T-cell (primary cell): ENCODE data around the gene SRGAP2C. TPM values are rescaled to one million over a fixed set of nuclear protein-coding genes. Genes with fewer than 3 reads are reported as not detected.
"Not testable (repeated sequence)": the region's sequence is repeated elsewhere in the genome, so short reads cannot be mapped to it uniquely, and the experiment has no call there.

Experiments
- ATAC-seq, 4 experiments: fragments of 200-7000 bp in 3 of 4; fragments of 150-1000 bp in 1 of 4; cut with Tn5 transposase; replicated peaks in 1 of 4; 1 replicate in 3 of 4; 2 replicates in 1 of 4; pipeline ENCODE4 v1.10.0; 2021; ENCODE audit warnings: moderate library complexity in 3 of 4, mild to moderate bottlenecking in 2 of 4, moderate number of reproducible peaks in 1 of 4
- CTCF ChIA-PET, 2 donors: fragments of 300-600 bp; sonication (Branson Sonifier 250); formaldehyde crosslinking; loops; one replicate each; lab custom pipeline; 2022; ENCODE audit warnings: antibody characterized with exemption in 2 of 2; lab: Charles Lee
- POLR2A ChIA-PET, 2 donors: fragments of 300-600 bp; sonication (Branson Sonifier 250); formaldehyde crosslinking; loops; one replicate each; lab custom pipeline; 2022; ENCODE audit warnings: antibody characterized with exemption in 2 of 2; lab: Charles Lee
- DNase-seq, 35 experiments: peaks; one replicate each; pipeline versions ENCODE4 v3.0.0 to v3.0.0-alpha.2; 2013 to 2023
- H3K27ac ChIP-seq: one replicate; pipeline ENCODE4 v1.5.1; 2013; ENCODE audit warnings: low read length
- H3K27me3 ChIP-seq, 2 experiments: replicated peaks in 1 of 2; 1 replicate in 1 of 2; 2 replicates in 1 of 2; pipeline versions ENCODE4 v1.6.1 to v1.7.0; 2013; ENCODE audit warnings: low read length in 1 of 2, mixed read lengths in 1 of 2; ENCODE audit not compliant: control insufficient read depth in 2 of 2, insufficient read depth in 2 of 2; ENCODE audit errors: extremely low read depth in 1 of 2
- H3K36me3 ChIP-seq, 2 donors: 1 replicate in 1 of 2; 2 replicates in 1 of 2; pipeline versions ENCODE4 v1.6.1 to v1.7.0; 2013; ENCODE audit warnings: low read length in 1 of 2; ENCODE audit not compliant: control insufficient read depth in 2 of 2, insufficient read depth in 1 of 2; ENCODE audit errors: extremely low read depth in 1 of 2
- H3K4me1 ChIP-seq, 2 experiments: 1 replicate in 1 of 2; 2 replicates in 1 of 2; pipeline versions ENCODE4 v1.6.1 to v1.7.0; 2013; ENCODE audit warnings: low read length in 2 of 2, mixed read lengths in 1 of 2; ENCODE audit not compliant: insufficient read depth in 2 of 2, control insufficient read depth in 1 of 2; ENCODE audit errors: extremely low read depth in 1 of 2
- H3K4me3 ChIP-seq, 2 donors: 1 replicate in 1 of 2; 2 replicates in 1 of 2; pipeline versions ENCODE4 v1.5.1 to v1.7.0; 2013; ENCODE audit warnings: mild to moderate bottlenecking in 2 of 2, low read length in 1 of 2, moderate library complexity in 1 of 2; ENCODE audit not compliant: control insufficient read depth in 1 of 2; ENCODE audit errors: extremely low read depth in 1 of 2
- H3K9me3 ChIP-seq: 2 replicates; pipeline ENCODE4 v1.7.0; 2013
- H3K27ac Mint-ChIP-seq, 2 donors: one replicate each; pipeline ENCODE4 v1.8.0; 2020 to 2021; ENCODE audit warnings: mild to moderate bottlenecking in 2 of 2, mixed read lengths in 2 of 2
- H3K27me3 Mint-ChIP-seq, 2 donors: one replicate each; pipeline ENCODE4 v1.8.0; 2021 to 2022; ENCODE audit warnings: mixed read lengths in 2 of 2
- H3K36me3 Mint-ChIP-seq: one replicate; pipeline ENCODE4 v1.8.0; 2021; ENCODE audit warnings: mixed read lengths
- H3K4me1 Mint-ChIP-seq, 3 donors: one replicate each; pipeline ENCODE4 v1.8.0; 2020 to 2022; ENCODE audit warnings: mixed read lengths in 3 of 3, mild to moderate bottlenecking in 1 of 3
- H3K4me3 Mint-ChIP-seq, 3 donors: one replicate each; pipeline ENCODE4 v1.8.0; 2020 to 2022; ENCODE audit warnings: mild to moderate bottlenecking in 3 of 3, mixed read lengths in 3 of 3, moderate library complexity in 3 of 3
- H3K9me3 Mint-ChIP-seq, 3 donors: one replicate each; pipeline ENCODE4 v1.8.0; 2020 to 2022; ENCODE audit warnings: mixed read lengths in 3 of 3
- WGBS: methylation state at CpG from one replicate; pipeline ENCODE4 v1.1.5; 2013; ENCODE audit warnings: missing lambda C conversion rate; ENCODE audit not compliant: insufficient coverage; 5-methylcytosine and 5-hydroxymethylcytosine counted together
- total RNA-seq, 35 experiments: library from RNA in 6 of 35; stranded (reverse) in 6 of 35; fragments of 120-200 nt in 1 of 35; gene quantifications; one replicate each; pipeline versions ENCODE4 v1.2.1 to v1.2.4 and lab custom pipeline; 2013 to 2026

SRGAP2C gene
- total RNA-seq, 5 donors from 2014 or later (not counting 1 experiment from before 2014, with no cell fraction given): 11.1 to 23.2 (median 19.1) TPM

DNA sequence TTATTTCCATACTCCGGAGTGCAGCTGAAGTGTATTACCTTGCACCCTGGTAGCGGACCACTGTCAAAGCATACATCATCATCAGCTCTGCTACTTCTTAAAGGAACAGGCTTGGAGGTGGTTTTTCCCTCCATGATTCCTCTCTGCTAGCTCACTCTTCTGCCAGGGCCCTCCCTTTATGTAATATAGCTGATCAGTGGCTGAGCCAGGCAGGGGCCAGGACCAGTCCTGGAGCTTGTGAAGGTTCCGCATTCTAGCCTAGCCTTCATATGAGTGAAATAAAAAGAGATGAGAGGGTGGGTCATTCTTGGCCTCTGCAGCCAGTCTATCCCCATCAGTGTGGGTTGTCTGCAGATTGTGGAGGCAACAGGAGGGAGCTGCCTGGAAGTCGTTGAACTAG lies 200.0 kb downstream of the SRGAP2C start:
- H3K9me3 Mint-ChIP-seq, H3K27me3 ChIP-seq, CTCF ChIA-PET, H3K36me3 ChIP-seq, H3K36me3 Mint-ChIP-seq, H3K27me3 Mint-ChIP-seq, DNase-seq, H3K4me3 ChIP-seq, H3K4me1 ChIP-seq, POLR2A ChIA-PET, H3K27ac Mint-ChIP-seq, ATAC-seq, H3K27ac ChIP-seq, H3K4me3 Mint-ChIP-seq, H3K9me3 ChIP-seq, H3K4me1 Mint-ChIP-seq: not testable (repeated sequence)
- WGBS: no CpG with 5 or more reads among the region's 4 CpGs

DNA sequence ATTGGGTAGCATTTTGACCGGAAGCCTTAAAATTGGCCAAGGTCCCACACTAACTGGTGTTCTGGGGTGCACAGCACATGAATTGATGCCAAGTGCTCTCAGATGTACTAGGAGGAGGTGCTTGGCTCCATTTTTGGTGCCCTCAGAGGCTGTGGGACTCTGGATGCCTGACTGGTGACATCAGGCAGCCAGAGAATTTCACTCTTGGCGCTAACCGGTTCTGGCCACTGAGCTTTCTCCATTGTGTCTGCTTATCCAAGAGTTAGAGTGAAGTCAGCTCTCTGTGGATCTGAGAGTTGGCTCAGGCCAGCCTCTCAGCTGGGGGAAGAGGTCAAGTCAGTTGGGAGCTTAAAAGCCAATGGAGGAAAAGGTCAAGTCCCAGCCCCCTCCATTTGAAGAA lies 200.4 kb downstream of the SRGAP2C start:
- WGBS: no CpG with 5 or more reads among the region's 3 CpGs

DNA sequence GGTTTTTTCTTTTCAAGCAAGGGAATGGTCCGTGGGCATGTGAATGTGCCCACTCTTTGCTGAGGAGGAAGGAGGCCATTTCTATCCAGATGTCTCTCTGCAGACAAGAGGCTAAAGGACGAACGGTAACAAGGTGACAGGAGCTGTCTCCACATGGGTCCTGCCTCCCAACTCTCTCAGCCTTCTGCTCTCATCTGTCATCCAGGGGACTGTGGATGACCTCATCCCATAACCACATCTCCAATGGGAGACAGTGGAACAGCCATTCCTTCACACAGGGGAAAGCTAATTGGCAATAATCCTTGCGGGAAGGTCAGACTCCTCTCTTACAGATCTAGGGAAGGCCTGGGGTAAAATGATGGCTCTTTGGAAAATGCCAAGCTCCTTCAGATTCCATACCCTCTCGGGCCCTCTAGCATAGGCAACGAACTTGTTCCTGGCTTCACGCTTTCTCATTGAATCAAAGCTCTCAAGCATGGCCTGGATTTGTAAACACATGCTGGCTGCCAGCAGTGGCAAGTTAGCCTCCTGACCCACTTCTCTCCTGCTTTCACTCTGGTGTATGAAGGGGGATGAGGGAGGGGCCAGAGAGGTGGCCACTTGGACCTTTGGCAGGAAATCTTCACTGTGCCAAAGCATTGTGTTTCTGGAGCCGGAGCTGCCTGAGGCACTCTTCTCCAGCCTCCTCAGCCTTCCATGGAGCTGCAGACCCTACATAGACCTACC lies 201.0 kb downstream of the SRGAP2C start:
- H3K27ac ChIP-seq, H3K9me3 ChIP-seq, ATAC-seq, H3K4me3 Mint-ChIP-seq, H3K27ac Mint-ChIP-seq, H3K4me1 ChIP-seq, H3K4me1 Mint-ChIP-seq, H3K36me3 Mint-ChIP-seq, CTCF ChIA-PET, DNase-seq, H3K27me3 Mint-ChIP-seq, H3K4me3 ChIP-seq, H3K9me3 Mint-ChIP-seq, POLR2A ChIA-PET, H3K36me3 ChIP-seq, H3K27me3 ChIP-seq: not testable (repeated sequence)
- no CpG with 5 or more reads among the region's 8 CpGs for WGBS

More for the DNA sequence above, 200.4 kb downstream of the SRGAP2C start:
- ATAC-seq, H3K36me3 ChIP-seq, H3K4me1 ChIP-seq, H3K4me3 ChIP-seq, H3K27me3 ChIP-seq, H3K27me3 Mint-ChIP-seq, H3K4me1 Mint-ChIP-seq, H3K9me3 ChIP-seq, H3K27ac ChIP-seq, H3K27ac Mint-ChIP-seq, H3K36me3 Mint-ChIP-seq, CTCF ChIA-PET, H3K9me3 Mint-ChIP-seq, POLR2A ChIA-PET, DNase-seq, H3K4me3 Mint-ChIP-seq: not testable (repeated sequence)

DNA sequence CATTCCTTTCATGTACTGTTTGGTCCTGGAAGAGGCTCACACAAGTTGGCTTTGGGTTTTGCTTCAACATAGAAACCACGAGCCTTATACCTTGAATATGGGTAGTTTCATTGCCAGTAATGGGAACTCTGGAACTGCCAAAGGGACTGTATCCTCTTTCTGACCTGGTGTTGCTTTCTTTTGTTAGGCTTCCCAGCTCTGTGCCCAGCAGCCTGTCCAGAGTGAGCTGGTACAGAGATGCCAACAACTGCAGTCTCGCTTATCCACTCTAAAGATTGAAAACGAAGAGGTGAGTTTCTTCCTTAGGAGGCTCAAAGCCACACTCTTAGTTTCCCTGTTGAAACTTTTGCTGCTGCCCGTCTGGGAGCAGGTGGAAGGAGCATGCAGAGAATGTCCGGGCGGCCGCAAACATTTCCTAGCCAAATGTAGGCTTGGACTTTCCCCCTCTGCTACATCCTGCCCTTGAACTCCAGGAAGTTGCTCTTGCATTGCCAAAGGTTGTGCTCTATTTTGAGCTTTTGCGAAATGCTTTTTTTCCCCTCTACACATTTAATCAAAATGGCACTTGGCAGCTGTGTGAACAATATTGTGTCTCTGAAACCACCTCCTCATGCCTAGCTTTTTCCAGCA lies 201.7 kb downstream of the SRGAP2C start:
- H3K36me3 Mint-ChIP-seq, H3K36me3 ChIP-seq, H3K4me1 ChIP-seq, POLR2A ChIA-PET, H3K27ac ChIP-seq, H3K27me3 ChIP-seq, CTCF ChIA-PET, H3K4me3 ChIP-seq, ATAC-seq, H3K4me1 Mint-ChIP-seq, H3K27me3 Mint-ChIP-seq, H3K27ac Mint-ChIP-seq, H3K9me3 Mint-ChIP-seq, H3K9me3 ChIP-seq, DNase-seq, H3K4me3 Mint-ChIP-seq: not testable (repeated sequence)
- no CpG with 5 or more reads among the region's 8 CpGs for WGBS

DNA sequence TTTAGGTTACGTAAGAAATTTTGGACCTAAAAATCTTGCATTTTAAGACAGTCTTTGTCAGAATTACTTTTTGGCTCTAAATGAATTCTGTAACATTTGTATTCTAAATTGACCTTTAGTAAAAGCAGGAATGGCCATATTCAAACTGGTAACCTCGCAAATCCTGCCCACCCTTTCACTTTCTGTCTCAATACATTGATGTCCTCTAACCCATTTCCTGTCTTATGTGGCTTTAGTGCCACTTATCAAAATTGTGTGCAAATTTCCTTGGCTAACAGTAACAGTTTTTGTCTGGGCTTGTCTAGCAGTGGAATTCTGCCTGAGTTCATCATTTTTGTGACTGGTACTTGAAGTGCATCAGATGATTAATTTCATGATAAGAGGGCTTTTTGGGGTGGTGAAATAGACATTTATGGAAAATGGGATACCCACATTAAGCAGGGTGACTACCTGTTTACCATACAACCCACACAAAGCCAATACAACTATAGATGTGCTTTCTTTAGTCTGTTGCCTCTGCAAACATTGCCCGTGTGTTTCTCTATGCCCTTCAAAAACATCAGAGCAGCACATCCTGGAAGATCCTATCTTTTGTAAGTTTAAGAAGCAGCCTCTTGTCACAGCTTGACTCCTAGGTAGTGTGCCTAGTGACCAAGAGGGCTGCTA lies 205.3 kb downstream of the SRGAP2C start:
- H3K4me1 ChIP-seq, H3K27me3 Mint-ChIP-seq, ATAC-seq, POLR2A ChIA-PET, H3K4me3 Mint-ChIP-seq, DNase-seq, H3K27me3 ChIP-seq, CTCF ChIA-PET, H3K9me3 ChIP-seq, H3K27ac ChIP-seq, H3K36me3 ChIP-seq, H3K9me3 Mint-ChIP-seq, H3K27ac Mint-ChIP-seq, H3K36me3 Mint-ChIP-seq, H3K4me3 ChIP-seq, H3K4me1 Mint-ChIP-seq: not testable (repeated sequence)
- WGBS: no CpG with 5 or more reads among the region's 3 CpGs

DNA sequence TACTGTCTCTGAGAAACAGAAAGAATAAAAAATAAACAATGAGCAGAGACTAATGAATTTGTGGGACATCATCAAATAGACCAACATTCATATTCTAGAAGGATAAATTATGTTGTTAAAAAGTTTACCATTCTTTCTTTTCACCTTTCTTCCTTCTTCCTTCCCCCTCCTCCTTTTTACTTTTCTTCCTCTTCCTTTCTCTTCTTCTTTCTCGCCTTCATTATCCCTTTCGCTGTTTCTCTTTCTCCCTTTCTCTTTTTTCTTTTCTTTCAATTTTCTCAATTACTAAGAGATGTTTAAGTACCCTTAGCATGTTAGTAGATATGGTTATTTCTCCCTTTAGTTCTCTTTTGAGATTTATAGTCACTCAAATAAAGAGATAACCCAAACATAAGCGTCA lies 207.4 kb downstream of the SRGAP2C start:
- H3K9me3 ChIP-seq, H3K27ac ChIP-seq, H3K9me3 Mint-ChIP-seq, H3K36me3 ChIP-seq, H3K36me3 Mint-ChIP-seq, DNase-seq, ATAC-seq, CTCF ChIA-PET, POLR2A ChIA-PET, H3K4me1 Mint-ChIP-seq, H3K27ac Mint-ChIP-seq, H3K4me1 ChIP-seq, H3K4me3 ChIP-seq, H3K27me3 Mint-ChIP-seq, H3K4me3 Mint-ChIP-seq: not testable (repeated sequence)
- WGBS: no CpG with 5 or more reads among the region's 3 CpGs
- H3K27me3 ChIP-seq: peaks cover 0 to 13% of the 10 kb centered on the region in 2 experiments
